ENCODE data around the gene NUMB. TPM values are rescaled to one million over a fixed set of nuclear protein-coding genes. Genes with fewer than 3 reads are reported as not detected.

The NUMB gene
- total RNA-seq, 1 donor from 2014 or later, result 92.4 TPM

DNA sequence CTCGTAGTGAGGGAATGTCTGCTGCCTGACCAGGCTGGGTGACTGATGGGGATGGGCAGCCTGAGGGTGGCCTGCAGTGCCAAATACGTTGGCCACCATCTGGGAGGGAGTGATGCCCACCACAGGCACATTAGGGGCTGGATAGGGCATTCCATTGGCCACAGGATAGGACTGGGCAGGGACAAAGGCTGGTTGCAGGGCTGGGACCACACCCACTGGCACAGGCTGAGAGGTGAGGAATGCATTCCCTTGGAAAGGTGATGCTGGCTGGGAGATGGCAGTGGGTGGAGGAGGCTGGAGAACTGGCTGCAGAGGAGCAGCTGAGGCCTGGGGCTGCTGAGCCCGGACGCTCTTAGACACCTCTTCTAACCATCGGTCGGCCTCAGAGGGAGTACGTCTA is 181.5 kb downstream of the NUMB start:
- TF ChIP-seq, protein P1, sequence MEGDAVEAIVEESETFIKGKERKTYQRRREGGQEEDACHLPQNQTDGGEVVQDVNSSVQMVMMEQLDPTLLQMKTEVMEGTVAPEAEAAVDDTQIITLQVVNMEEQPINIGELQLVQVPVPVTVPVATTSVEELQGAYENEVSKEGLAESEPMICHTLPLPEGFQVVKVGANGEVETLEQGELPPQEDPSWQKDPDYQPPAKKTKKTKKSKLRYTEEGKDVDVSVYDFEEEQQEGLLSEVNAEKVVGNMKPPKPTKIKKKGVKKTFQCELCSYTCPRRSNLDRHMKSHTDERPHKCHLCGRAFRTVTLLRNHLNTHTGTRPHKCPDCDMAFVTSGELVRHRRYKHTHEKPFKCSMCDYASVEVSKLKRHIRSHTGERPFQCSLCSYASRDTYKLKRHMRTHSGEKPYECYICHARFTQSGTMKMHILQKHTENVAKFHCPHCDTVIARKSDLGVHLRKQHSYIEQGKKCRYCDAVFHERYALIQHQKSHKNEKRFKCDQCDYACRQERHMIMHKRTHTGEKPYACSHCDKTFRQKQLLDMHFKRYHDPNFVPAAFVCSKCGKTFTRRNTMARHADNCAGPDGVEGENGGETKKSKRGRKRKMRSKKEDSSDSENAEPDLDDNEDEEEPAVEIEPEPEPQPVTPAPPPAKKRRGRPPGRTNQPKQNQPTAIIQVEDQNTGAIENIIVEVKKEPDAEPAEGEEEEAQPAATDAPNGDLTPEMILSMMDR (IDR thresholded peaks at IDR 0.05; ENCODE audit: unreplicated experiment), result no peak
- Mint-ChIP-seq H3K27me3 (no peaks in the 10 kb centered on the region), H3K36me3 (ENCODE audit: insufficient read depth) (peaks cover 16% of the 10 kb centered on the region), H3K9me3 (ENCODE audit: low read depth) (no peaks in the 10 kb centered on the region), H3K4me1 (ENCODE audit: low read depth) (no peaks in the 10 kb centered on the region), H3K27ac (no peak overlapping the region), H3K4me3 (ENCODE audit: low read depth) (no peak overlapping the region)
- DNase-seq (ENCODE audit: low spot score, unreplicated experiment), result no peak

DNA sequence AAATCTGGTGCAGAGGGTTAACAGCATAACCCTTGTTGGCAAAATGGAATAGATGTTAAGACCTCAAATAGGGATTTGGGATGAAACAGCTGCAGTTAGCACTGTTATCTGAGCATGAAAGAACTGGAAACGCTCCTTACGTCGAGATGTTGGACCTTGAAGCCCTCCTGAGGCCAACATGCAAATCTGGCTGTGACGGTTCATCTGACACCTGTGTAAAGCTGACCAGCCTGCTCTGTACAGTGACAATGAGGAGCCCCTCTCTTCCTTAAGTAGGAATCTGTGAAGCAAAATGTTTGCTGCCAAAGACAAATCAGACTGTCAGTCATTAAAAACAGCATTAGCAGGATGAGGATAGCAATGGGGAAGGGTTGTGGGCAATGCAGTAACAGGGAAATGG is 184.5 kb downstream of the NUMB start:
- Mint-ChIP-seq H3K27me3 (peaks cover 2% of the 10 kb centered on the region), H3K4me3 (ENCODE audit: low read depth) (no peak overlapping the region), H3K27ac (no peak overlapping the region), H3K4me1 (ENCODE audit: low read depth) (peaks cover 4% of the 10 kb centered on the region), H3K9me3 (ENCODE audit: low read depth) (no peaks in the 10 kb centered on the region), H3K36me3 (ENCODE audit: insufficient read depth) (peaks cover 9% of the 10 kb centered on the region)
- DNase-seq (ENCODE audit: low spot score, unreplicated experiment), result no peak
- TF ChIP-seq, protein P1 (IDR thresholded peaks at IDR 0.05; ENCODE audit: unreplicated experiment), result no peak

DNA sequence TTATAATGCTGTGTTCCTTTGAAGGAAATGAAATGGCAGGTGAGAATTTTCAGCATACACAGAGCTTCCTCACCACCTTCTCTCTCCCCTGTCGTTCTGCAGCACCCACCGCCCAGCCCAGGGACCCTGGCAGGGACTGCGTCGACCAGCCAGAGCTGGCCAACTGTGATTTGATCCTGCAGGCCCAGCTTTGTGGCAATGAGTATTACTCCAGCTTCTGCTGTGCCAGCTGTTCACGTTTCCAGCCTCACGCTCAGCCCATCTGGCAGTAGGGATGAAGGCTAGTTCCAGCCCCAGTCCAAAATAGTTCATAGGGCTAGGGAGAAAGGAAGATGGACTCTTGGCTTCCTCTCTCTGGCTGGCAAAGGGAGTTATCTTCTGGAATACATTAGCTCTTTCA is 186.0 kb downstream of the NUMB start:
- H3K4me3 Mint-ChIP-seq (ENCODE audit: low read depth), result no peak overlapping the region
- H3K27me3 Mint-ChIP-seq, result peaks cover 7% of the 10 kb centered on the region
- H3K27ac Mint-ChIP-seq, result no peak overlapping the region
- TF ChIP-seq, protein P1 (IDR thresholded peaks at IDR 0.05; ENCODE audit: unreplicated experiment), result no peak
- peaks cover 4% of the 10 kb centered on the region for H3K4me1 Mint-ChIP-seq (ENCODE audit: low read depth)
- no peaks in the 10 kb centered on the region for H3K9me3 Mint-ChIP-seq (ENCODE audit: low read depth)
- DNase-seq (ENCODE audit: low spot score, unreplicated experiment), result no peak
- H3K36me3 Mint-ChIP-seq (ENCODE audit: insufficient read depth), result peaks cover 9% of the 10 kb centered on the region

DNA sequence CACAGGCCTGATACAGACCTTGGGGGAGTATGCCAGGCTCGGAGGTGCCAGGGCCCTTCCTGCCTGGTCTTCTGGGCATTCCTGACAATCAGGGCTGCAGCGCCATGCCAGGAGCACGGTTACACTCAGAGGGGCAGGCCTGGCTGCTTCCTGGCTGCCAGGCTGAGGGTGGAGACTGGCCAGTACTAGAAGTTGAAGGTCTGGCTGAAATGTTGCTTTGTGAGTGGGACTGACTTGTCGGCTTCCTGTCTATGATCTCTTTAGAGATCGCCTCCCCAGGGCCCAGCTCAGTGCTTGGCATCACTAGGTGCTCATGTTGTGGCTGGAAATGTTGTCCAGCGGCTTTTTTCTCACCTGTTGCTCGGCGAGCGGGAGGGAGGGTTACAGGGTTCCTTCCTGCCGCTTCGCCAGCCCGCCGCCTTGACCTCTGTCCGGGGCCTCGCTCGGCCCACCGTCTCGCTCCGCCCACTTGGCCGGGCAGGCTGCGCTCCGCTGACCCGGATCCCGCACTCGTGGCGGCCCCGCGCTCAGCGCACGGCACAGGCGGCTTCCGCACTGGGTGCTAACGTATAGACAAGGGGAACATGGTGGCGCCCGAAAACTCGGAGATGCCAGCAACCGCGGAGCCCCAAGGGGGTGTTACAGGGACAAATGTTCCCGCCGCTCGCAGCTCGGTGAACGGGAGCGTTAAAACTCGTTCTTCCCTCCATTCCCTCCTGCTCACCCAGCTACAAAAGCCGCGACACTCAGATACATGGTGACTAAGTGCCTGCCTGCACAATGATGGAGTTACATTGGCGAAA is 188.4 kb downstream of the NUMB start:
- Mint-ChIP-seq H3K4me3 (ENCODE audit: low read depth) (peak overlapping the region; percentile 67), H3K27me3 (peaks cover 7% of the 10 kb centered on the region)

DNA sequence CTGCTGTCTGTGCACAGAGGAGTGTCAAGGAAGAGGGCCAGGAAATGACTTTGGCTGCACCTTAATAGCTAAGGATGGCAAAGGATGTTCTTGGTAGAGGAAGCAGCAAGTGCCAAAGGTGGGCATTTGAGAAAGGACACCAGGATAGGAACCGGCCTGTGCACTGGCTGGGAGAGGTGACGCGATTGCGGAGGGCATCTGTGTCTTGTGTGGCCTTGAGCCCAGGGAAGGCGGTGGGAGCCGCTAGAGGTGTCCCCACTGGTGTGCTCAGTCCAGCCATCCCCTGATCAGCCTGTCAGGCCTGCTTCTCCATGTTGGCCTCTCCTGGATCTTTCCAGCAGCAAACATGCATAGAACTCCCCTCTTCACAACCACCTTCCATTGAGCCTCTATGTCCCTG is 190.9 kb downstream of the NUMB start:
- TF ChIP-seq, protein P1 (IDR thresholded peaks at IDR 0.05; ENCODE audit: unreplicated experiment), result no peak
- H3K4me3 Mint-ChIP-seq (ENCODE audit: low read depth), result no peak overlapping the region
- DNase-seq (ENCODE audit: low spot score, unreplicated experiment), result no peak
- H3K4me1 Mint-ChIP-seq (ENCODE audit: low read depth), result peaks cover 4% of the 10 kb centered on the region
- no peaks in the 10 kb centered on the region for H3K36me3 Mint-ChIP-seq (ENCODE audit: insufficient read depth)
- H3K27me3 Mint-ChIP-seq, result peaks cover 7% of the 10 kb centered on the region
- H3K27ac Mint-ChIP-seq, result no peak overlapping the region
- no peaks in the 10 kb centered on the region for H3K9me3 Mint-ChIP-seq (ENCODE audit: low read depth)

More for the DNA sequence above, 188.4 kb downstream of the NUMB start:
- H3K27ac Mint-ChIP-seq, result peak overlapping the region; percentile 49
- DNase-seq (ENCODE audit: low spot score, unreplicated experiment), result peak; percentile 37
- H3K9me3 Mint-ChIP-seq (ENCODE audit: low read depth), result no peaks in the 10 kb centered on the region
- TF ChIP-seq, protein P1 (IDR thresholded peaks at IDR 0.05; ENCODE audit: unreplicated experiment), result no peak
- no peaks in the 10 kb centered on the region for H3K36me3 Mint-ChIP-seq (ENCODE audit: insufficient read depth)
- peaks cover 4% of the 10 kb centered on the region for H3K4me1 Mint-ChIP-seq (ENCODE audit: low read depth)
